GM18907 (cell line): Measurements from ENCODE around the gene RAMP2.
A peak's percentile ranks its signal among the peaks of the same experiment; 100 is the strongest.

Source experiments
- ATAC-seq: cut with Tn5 transposase; IDR thresholded peaks from one replicate; pipeline ENCODE4 v1.9.1; 2021; ENCODE audit warnings: mild to moderate bottlenecking, moderate library complexity; ENCODE audit not compliant: unreplicated experiment

Gene RAMP2

DNA sequence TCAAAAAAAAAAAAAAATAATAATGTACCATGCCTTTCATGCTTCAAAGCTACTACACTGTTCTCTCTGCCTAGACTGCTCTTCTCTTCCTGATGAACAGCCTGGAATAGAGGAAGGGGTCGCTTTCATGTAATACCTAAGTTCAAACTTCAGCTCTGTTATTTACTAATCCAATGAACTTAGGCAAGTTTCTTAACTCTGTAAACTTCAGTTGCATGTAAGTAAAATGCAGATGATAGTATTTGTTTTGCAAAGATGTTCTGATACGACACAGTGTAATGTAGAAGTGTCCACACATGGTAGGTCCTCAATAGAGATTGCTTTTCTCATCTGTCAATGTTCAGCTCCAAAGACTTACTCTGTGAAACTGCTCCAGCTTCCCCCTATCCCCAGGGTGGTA is 30.9 kb downstream of the RAMP2 start:
- ATAC-seq = no peak

DNA sequence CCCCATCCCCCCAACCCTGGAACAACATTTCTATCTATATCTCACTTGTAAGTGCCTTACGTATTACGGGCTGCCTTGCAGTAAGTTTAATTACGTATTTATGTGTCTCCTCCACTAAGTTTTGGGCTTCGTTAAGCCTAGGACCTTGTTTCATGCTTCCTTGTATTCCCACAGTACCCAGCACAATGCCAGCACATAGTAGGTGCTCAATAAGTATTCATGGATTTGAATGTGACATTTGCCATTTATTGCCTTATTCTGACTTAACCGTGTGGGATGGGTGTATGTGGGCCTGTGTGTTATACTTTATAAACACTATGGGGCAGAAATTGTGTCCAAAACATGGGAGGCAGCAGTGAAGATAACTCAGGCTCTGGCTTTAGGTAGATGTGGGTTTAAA is 31.5 kb downstream of the RAMP2 start:
- no peak for ATAC-seq

DNA sequence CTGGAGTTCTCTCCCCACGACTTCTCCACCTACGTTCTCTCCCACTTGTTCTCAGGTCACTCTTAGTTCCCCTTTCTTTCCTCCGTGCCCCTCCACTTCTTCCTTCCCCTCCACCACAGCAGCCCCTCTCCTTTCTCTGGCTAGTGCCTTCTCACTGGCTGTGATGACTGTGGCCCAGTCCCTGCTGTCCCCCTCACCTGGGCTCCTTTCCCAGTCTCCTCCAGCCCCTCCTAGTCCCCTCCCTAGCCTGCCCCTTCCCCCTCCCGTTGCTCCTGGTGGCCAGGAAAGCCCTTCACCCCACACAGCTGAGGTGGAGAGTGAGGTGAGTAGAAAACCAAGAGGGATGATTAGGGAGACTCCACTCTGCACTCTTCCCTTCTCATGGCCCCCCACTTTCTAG is 34.0 kb downstream of the RAMP2 start:
- ATAC-seq = no peak

DNA sequence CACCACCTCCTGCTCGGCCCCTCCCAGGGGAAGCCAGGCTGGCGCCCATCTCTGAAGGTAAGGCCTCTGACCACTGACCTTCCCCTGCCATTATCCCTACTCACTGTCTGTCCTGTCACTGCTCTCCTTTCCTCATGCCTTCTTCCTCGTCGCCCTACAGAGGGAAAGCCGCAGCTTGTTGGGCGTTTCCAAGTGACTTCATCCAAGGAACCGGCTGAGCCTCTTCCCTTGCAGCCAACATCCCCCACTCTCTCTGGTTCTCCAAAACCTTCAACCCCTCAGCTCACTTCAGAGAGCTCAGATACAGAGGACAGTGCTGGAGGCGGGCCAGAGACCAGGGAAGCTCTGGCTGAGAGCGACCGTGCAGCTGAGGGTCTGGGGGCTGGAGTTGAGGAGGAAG is 34.4 kb downstream of the RAMP2 start:
- ATAC-seq = no peak

DNA sequence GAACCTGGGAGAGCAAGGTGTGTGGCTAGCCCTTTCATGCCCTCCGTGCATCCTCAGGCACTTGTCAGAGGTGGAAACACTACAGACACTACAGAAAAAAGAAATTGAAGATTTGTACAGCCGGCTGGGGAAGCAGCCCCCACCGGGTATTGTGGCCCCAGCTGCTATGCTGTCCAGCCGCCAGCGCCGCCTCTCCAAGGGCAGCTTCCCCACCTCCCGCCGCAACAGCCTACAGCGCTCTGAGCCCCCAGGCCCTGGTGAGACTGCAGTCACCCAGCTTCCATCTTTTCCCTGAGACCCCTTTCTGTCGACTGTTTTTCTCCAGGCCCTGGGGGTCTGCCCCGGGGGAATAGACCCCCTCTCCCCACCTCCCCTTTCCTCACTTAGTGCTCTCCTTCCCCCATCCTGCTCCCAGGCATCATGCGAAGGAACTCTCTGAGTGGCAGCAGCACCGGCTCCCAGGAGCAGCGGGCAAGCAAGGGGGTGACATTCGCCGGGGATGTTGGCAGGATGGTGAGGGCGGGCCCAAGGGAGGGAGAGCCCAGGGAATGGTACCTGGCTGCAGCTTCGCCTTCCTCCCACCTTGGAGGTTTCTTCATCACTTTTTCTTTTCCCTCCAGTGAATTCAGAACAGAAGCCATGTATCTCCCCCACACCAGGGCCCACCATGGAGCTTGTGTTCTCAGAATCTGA is 35.2 kb downstream of the RAMP2 start:
- ATAC-seq = no peak

DNA sequence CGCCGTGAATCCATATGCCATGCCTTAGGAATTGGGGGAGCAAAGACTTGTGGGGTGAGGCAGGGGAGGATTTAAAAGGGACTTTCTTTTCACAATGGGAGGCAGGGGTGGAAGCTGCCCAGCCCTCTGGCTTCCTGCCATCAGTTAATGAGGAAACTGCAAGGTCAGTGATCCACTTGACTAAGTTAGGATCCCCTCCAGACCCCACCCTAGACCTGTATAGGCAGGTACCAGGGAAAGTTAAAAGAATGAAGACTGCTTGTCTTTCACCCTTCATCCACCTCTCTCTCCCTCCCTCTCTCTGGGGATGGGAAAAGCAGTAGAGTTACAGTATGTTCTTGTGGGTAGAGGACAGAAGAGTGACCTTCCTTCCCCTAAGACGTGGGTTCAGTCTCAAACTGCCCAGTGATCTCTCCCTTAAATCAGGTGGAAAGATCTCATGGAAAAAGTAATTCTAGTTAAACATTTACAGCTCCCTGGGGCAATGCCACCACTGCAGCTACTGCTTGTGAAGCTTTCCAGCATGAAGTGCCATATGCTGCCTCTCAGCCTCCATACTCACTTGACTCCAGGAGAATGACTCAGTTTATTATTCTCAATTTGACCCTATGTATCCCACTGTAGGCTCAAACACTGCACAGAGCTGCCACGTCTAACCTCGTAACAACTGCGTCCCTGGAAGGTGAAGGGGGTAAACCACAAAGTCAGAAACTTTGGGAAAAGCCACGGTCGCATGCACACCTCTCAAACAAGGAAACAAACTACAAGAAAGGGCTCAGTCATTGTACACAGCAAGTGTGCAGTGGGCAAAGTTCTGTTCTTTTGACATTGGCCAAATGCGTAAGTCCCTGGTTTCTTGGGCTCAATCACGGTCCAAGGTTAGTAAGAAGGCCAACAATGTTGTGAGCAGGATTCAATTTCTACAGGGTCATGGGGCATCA is 36.3 kb downstream of the RAMP2 start:
- ATAC-seq = no peak

DNA sequence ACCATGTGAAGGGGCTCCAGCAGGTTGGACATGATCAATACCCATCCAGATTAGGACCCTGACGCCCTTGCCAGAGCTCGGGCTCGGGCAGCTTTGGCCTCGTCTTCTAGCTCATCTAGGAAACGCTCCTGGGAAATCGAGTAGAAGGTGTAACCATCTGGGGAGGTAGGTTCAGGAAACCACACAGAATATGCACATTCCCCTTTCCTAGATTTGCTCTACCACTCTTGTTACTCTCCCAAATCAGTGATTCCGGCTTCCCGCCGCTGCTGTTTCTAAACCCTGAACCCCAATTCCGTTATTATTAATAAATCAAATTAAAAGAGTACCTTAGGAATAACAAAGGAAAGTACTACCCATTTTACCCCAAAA is 37.0 kb downstream of the RAMP2 start:
- ATAC-seq = no peak

DNA sequence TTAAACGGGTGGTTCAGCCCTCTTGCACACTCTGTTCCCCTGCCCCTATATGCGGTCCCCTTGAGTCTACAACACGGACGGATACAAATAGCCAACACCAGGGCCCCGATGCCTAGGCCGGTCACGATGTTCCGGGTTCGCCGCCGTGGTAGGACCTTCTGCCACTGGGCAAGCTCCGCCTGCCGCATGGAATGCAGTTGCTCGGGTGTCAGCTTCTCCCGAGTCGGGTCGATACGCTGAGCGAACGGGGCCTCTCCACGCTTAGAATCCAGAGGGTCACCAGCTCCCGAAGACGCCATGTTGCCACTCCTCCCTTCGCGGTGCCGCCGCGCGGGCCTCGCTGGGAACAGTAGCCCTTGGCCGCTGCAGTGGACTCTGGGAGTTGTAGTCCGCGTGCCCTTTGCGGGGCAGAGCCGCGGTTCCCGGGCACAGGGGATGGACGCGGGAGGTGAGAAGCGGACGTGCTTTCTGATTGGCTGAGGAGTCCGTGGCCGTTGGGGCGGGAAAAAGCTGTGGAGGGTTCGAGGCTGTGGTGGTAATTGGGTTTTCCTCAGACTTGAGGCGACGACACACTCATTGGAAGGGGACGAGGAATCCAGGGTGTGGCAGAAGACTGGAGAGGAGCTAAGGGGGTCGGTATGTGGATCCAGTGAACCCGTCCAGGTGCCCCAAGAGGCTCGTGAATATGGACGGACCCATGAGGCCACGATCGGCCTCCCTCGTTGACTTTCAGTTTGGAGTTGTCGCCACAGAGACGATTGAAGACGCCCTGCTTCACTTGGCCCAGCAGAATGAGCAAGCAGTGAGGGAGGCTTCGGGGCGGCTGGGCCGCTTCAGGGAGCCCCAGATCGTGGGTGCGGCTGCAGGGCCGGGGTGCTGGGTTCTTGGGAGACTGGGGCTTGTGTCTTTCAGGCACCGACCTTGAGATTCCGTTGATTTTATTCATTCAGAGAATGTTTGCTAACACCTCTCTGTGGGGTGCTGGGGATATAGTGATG is 37.7 kb downstream of the RAMP2 start, which contains the start of the genes CNTD1 and COA3:
CNTD1 (plus strand) TSS at position 479 of the 998 bp plus-strand sequence; CDS start at position 686, 207 bp downstream.
COA3 (minus strand) TSS at position 322 of the 998 bp plus-strand sequence; CDS start at position 299, 23 bp downstream.
- peak; percentile 77 for ATAC-seq

DNA sequence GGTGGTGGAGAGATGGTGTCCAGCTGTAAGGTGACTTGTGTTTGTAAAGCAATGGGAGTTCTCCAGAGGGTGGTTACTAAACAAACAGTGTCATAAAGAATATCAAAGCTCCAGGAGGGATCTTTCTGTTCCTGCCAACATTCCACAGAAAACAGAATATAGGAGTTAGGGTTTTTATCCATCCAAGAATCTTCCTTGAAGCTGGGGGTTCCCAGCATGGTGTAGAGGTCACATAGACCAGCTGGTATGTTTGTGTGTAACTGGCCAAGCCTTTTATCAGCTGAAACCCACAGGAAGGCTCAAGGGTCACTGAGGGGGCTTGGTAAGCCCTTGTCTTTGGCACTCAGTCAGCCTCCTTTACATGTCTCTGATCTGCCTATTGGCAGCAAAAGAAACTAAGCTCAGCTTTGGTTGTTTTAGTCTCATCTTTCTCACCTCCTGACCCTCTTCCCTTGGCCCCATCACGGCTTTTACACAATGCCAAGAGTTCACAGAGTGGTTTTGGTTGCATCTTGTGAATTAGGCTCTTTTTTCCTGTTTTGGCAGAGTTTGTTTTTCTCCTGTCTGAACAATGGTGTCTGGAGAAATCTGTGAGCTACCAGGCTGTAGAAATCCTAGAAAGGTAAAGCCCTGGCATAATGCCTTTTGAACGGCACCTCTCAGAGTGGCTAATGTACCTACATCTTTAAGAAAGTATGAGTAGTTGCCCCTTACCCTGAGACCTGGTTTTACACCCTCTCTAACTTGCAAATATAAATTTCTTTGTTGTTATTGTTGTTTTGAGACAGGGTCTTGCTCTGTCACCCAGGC is 42.3 kb downstream of the RAMP2 start:
- no peak for ATAC-seq

DNA sequence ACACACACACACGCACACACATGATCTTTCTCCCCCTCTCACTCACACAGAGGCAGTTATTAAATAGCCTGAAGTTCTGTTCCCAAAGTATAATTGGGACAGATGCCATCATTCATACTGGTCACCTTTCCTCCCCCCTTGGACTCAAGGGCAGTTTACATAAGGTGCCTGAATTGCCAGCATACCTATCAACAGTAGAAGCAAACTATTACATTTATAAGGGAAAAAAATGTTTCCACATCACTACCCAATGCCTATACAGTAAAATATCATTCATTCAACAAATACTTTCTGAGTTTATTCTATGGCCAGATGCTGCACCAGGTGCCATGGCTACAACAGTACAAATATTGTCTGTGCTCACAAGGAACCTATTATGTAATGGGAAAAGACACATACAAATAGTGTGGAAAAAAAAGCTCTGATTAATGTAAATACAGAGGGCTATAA is 43.9 kb downstream of the RAMP2 start:
- no peak for ATAC-seq

DNA sequence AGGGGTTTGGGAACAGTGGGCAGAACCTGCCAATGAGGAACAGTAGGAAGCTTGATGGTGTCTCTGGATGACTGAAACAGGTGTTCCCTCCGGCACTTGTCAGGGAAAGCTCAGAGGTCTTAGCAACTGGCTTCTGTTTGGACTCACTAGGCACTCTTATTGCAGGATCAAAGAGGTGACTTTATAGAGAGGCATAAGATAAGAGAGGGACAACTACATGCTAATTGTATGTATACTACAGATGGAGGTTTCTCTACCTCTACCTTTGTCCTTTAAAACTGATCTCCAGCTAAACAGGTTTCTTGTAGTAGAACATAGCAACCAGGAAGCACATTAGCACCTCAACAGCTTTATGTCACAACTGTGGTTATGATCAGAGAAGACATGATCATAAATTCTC is 45.2 kb downstream of the RAMP2 start:
- no peak for ATAC-seq

DNA sequence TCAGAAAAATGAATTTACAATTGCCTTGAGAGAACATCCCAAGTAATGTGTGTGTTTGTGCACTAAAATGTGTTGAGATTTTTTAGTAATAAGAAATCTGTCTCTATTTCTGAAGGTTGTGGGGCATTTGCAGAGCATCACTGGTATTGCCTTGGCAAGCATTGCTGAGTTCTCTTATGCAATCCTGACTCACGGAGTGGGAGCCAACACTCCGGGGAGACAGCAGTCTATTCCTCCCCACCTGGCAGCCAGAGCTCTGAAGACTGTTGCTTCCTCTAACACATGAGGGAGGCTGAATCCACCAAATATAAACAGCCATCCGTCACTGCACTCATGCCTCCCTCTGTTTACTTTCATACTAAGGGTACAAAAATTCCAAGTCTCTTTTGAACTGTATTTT is 48.2 kb downstream of the RAMP2 start:
- ATAC-seq = no peak
